H9 (cell line): Measurements from ENCODE around the gene NYAP1. TPM values are rescaled to one million over a fixed set of nuclear protein-coding genes. Genes with fewer than 3 reads are reported as not detected.

Experiments used
- DNase-seq: peaks from one replicate; pipeline ENCODE4 v3.0.0-alpha.2; 2017
- H2AFZ ChIP-seq: one replicate; pipeline ENCODE4 v1.6.1; 2013; ENCODE audit warnings: mild to moderate bottlenecking, low read length, control low read depth, moderate library complexity
- H2AK5ac ChIP-seq: 2 replicates; pipeline ENCODE4 v1.6.1; 2013; ENCODE audit warnings: low read length, control low read depth, mixed read lengths; ENCODE audit not compliant: insufficient read length
- H2BK120ac ChIP-seq: one replicate; pipeline ENCODE4 v1.6.1; 2013; ENCODE audit warnings: low read depth, mild to moderate bottlenecking, low read length, control low read depth, inconsistent platforms; ENCODE audit not compliant: poor library complexity, severe bottlenecking
- H2BK12ac ChIP-seq: 2 replicates; pipeline ENCODE4 v1.6.1; 2013; ENCODE audit warnings: low read length, control low read depth, mixed read lengths, low read depth; ENCODE audit not compliant: insufficient read length
- H2BK15ac ChIP-seq: 2 replicates; pipeline ENCODE4 v1.6.1; 2013; ENCODE audit warnings: low read depth, low read length, control low read depth
- H2BK20ac ChIP-seq: one replicate; pipeline ENCODE4 v1.6.1; 2013; ENCODE audit warnings: low read depth, mild to moderate bottlenecking, low read length, control low read depth, inconsistent platforms; ENCODE audit not compliant: poor library complexity, severe bottlenecking
- H2BK5ac ChIP-seq: 2 replicates; pipeline ENCODE4 v1.6.1; 2013; ENCODE audit warnings: low read length, control low read depth, mixed read lengths; ENCODE audit not compliant: insufficient read length
- H3K14ac ChIP-seq: 2 replicates; pipeline ENCODE4 v1.6.1; 2013; ENCODE audit warnings: low read length, control low read depth; ENCODE audit not compliant: insufficient read depth
- H3K18ac ChIP-seq: 2 replicates; pipeline ENCODE4 v1.6.1; 2013; ENCODE audit warnings: low read depth, mild to moderate bottlenecking, mixed read lengths, low read length, control low read depth; ENCODE audit not compliant: insufficient read length
- H3K23ac ChIP-seq: 2 replicates; pipeline ENCODE4 v1.6.1; 2013; ENCODE audit warnings: low read length, control low read depth, mixed read lengths, low read depth; ENCODE audit not compliant: insufficient read length
- H3K23me2 ChIP-seq: 2 replicates; pipeline ENCODE4 v1.6.1; 2013; ENCODE audit warnings: low read depth, mild to moderate bottlenecking, mixed read lengths, low read length, control low read depth; ENCODE audit not compliant: insufficient read length, poor library complexity, severe bottlenecking
- H3K27ac ChIP-seq: 2 replicates; pipeline ENCODE4 v1.5.1; 2013; ENCODE audit warnings: low read length, control low read depth, mixed read lengths, low read depth; ENCODE audit not compliant: insufficient read length
- H3K27me3 ChIP-seq: 2 replicates; pipeline ENCODE4 v1.6.1; 2013; ENCODE audit warnings: low read length, control low read depth, inconsistent platforms; ENCODE audit not compliant: insufficient read depth
- H3K4ac ChIP-seq: 2 replicates; pipeline ENCODE4 v1.6.1; 2013; ENCODE audit warnings: low read depth, mild to moderate bottlenecking, control low read depth, inconsistent platforms, low read length, moderate library complexity
- H3K4me1 ChIP-seq: 2 replicates; pipeline ENCODE4 v1.6.1; 2013; ENCODE audit warnings: low read length, control low read depth, inconsistent platforms; ENCODE audit not compliant: insufficient read depth
- H3K4me2 ChIP-seq: 2 replicates; pipeline ENCODE4 v1.6.1; 2013; ENCODE audit warnings: low read length, control low read depth, mixed read lengths; ENCODE audit not compliant: insufficient read length, insufficient read depth
- H3K56ac ChIP-seq: 2 replicates; pipeline ENCODE4 v1.6.1; 2013; ENCODE audit warnings: low read depth, mild to moderate bottlenecking, mixed read lengths, low read length, control low read depth; ENCODE audit not compliant: insufficient read length
- H3K79me1 ChIP-seq: 2 replicates; pipeline ENCODE4 v1.6.1; 2013; ENCODE audit warnings: low read depth, mild to moderate bottlenecking, moderate library complexity, low read length, control low read depth, inconsistent platforms; ENCODE audit not compliant: insufficient read depth, poor library complexity, severe bottlenecking
- H3K79me2 ChIP-seq: 2 replicates; pipeline ENCODE4 v1.6.1; 2013; ENCODE audit warnings: low read length, control low read depth, inconsistent platforms; ENCODE audit not compliant: insufficient read depth
- H3K9ac ChIP-seq: 2 replicates; pipeline ENCODE4 v1.6.1; 2013; ENCODE audit warnings: low read length, control low read depth, mixed read lengths; ENCODE audit not compliant: insufficient read length; ENCODE audit errors: extremely low read depth
- H3K9me3 ChIP-seq: one replicate; pipeline ENCODE4 v1.6.1; 2013; ENCODE audit warnings: low read depth, low read length, inconsistent platforms; ENCODE audit not compliant: control insufficient read depth
- H3T11ph ChIP-seq: one replicate; pipeline ENCODE4 v1.6.1; 2013; ENCODE audit warnings: mild to moderate bottlenecking, low read length, control low read depth, inconsistent platforms
- H4K20me1 ChIP-seq: one replicate; pipeline ENCODE4 v1.6.1; 2013; ENCODE audit not compliant: control insufficient read depth, insufficient read length, insufficient read depth
- H4K5ac ChIP-seq: 2 replicates; pipeline ENCODE4 v1.6.1; 2013; ENCODE audit warnings: low read depth, mild to moderate bottlenecking, mixed read lengths, low read length, control low read depth; ENCODE audit not compliant: insufficient read length
- H4K8ac ChIP-seq: replicated peaks from 2 replicates; pipeline ENCODE4 v1.6.1; 2013; ENCODE audit warnings: low read length, control low read depth, mixed read lengths, low read depth; ENCODE audit not compliant: insufficient read length
- H4K91ac ChIP-seq: 2 replicates; pipeline ENCODE4 v1.6.1; 2013; ENCODE audit warnings: low read depth, mild to moderate bottlenecking, moderate library complexity, mixed read lengths, low read length, control low read depth; ENCODE audit not compliant: insufficient read length
- H3K27ac Mint-ChIP-seq, 3 experiments: 2 replicates in 2 of 3; 3 replicates in 1 of 3; pipeline ENCODE4 v1.8.0; 2020 to 2021; ENCODE audit warnings: mixed read lengths in 3 of 3, mild to moderate bottlenecking in 1 of 3, moderate library complexity in 1 of 3
- H3K27me3 Mint-ChIP-seq: 2 replicates; pipeline ENCODE4 v1.8.0; 2021; ENCODE audit warnings: low read depth, mild to moderate bottlenecking, moderate library complexity, mixed read lengths
- H3K36me3 Mint-ChIP-seq, 3 experiments: 2 replicates in 2 of 3; 3 replicates in 1 of 3; pipeline ENCODE4 v1.8.0; 2020 to 2021; ENCODE audit warnings: low read depth in 3 of 3, mixed read lengths in 3 of 3; ENCODE audit not compliant: insufficient read depth in 1 of 3
- H3K4me1 Mint-ChIP-seq, 2 experiments: 2 replicates each; pipeline ENCODE4 v1.8.0; 2020; ENCODE audit warnings: mixed read lengths in 2 of 2
- H3K4me3 Mint-ChIP-seq, 2 experiments: 2 replicates in 1 of 2; 3 replicates in 1 of 2; pipeline ENCODE4 v1.8.0; 2020 to 2021; ENCODE audit warnings: mild to moderate bottlenecking in 2 of 2, mixed read lengths in 2 of 2, moderate library complexity in 1 of 2
- H3K9me3 Mint-ChIP-seq, 2 experiments: 2 replicates in 1 of 2; 3 replicates in 1 of 2; pipeline ENCODE4 v1.8.0; 2020; ENCODE audit warnings: mild to moderate bottlenecking in 2 of 2, mixed read lengths in 2 of 2, moderate library complexity in 1 of 2
- WGBS: extraction: QIAGEN DNeasy Blood & Tissue Kit; methylation state at CpG from one replicate; pipeline ENCODE4 v1.1.7; 2013; ENCODE audit warnings: missing lambda C conversion rate, low lambda C conversion rate, mixed read lengths; ENCODE audit not compliant: insufficient read length; ENCODE audit errors: extremely low coverage; 5-methylcytosine and 5-hydroxymethylcytosine counted together
- total RNA-seq: library from RNA; stranded (reverse); gene quantifications from 2 replicates; pipeline ENCODE4 v1.2.1, GENCODE V29; 2021
- TF ChIP-seq, protein P1 (sequence below): fragments of 200-600 bp; sonication (generic); conservative IDR thresholded peaks from 3 replicates; pipeline ENCODE4 v1.8.0; 2021; ENCODE audit warnings: antibody characterized with exemption, mild to moderate bottlenecking

The NYAP1 gene
- total RNA-seq, 1 experiment from 2014 or later, result 3.2 TPM

DNA sequence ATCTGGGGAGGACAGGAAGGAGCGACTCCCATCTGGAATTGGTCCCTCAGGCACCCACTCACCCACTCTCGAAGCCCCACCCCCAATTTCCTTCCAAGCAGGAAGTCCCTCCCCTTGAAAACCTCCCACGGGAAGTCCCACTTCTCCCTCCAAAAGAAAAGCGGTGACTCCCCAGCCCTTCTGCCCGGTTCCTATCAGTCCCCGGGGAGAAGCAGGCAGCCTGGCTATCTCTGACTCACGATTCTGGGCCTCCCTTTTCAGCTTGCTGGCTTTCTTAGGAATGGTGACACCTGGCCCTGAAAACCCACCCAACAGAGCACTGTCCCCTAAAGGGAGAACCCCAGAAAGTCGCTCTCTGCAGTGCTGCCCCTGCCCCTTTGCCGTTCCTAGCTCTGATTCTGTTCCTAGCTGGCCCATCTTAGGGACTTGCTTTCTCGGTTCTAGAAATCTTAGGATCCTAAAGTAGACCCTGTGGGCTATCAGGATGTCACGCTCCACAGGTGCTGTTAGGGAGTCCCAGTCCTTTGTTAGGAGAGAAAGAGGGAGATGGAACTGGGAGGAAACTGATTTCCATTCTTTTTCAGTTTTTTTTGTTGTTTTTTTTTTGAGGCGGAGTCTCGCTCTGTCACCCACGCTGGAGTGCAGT lies 10.8 kb upstream of the NYAP1 start:
- TF ChIP-seq, protein P1, sequence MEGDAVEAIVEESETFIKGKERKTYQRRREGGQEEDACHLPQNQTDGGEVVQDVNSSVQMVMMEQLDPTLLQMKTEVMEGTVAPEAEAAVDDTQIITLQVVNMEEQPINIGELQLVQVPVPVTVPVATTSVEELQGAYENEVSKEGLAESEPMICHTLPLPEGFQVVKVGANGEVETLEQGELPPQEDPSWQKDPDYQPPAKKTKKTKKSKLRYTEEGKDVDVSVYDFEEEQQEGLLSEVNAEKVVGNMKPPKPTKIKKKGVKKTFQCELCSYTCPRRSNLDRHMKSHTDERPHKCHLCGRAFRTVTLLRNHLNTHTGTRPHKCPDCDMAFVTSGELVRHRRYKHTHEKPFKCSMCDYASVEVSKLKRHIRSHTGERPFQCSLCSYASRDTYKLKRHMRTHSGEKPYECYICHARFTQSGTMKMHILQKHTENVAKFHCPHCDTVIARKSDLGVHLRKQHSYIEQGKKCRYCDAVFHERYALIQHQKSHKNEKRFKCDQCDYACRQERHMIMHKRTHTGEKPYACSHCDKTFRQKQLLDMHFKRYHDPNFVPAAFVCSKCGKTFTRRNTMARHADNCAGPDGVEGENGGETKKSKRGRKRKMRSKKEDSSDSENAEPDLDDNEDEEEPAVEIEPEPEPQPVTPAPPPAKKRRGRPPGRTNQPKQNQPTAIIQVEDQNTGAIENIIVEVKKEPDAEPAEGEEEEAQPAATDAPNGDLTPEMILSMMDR, result no peak
- Histone ChIP-seq H2BK5ac (no peak overlapping the region), H2BK15ac (no peak overlapping the region), H3K4ac (no peak overlapping the region), H3K23me2 (no peaks in the 10 kb centered on the region), H3T11ph (no peak overlapping the region), H2AFZ (no peak overlapping the region), H3K27ac (no peak overlapping the region), H3K14ac (no peak overlapping the region), H3K79me1 (no peaks in the 10 kb centered on the region), H3K27me3 (no peaks in the 10 kb centered on the region), H3K9me3 (no peaks in the 10 kb centered on the region), H2BK120ac (no peak overlapping the region), H3K23ac (no peak overlapping the region), H2BK12ac (no peak overlapping the region), H2AK5ac (no peak overlapping the region), H4K20me1 (peaks cover 4% of the 10 kb centered on the region), H2BK20ac (no peak overlapping the region), H3K56ac (no peak overlapping the region), H3K18ac (no peak overlapping the region), H4K8ac (no peak overlapping the region), H3K79me2 (no peaks in the 10 kb centered on the region), H4K91ac (no peak overlapping the region), H4K5ac (no peak overlapping the region), H3K9ac (no peak overlapping the region), H3K4me1 (no peaks in the 10 kb centered on the region), H3K4me2 (no peak overlapping the region)
- WGBS, result no CpG with 5 or more reads among the region's 14 CpGs
- no peak for DNase-seq
- Mint-ChIP-seq H3K36me3 (peaks cover 0 to 5% (median 3%) of the 10 kb centered on the region in 3 experiments; a peak in 2 of 7 replicates), H3K27ac (peak overlapping the region in 1 of 3 experiments; percentile 55; a peak in 1 of 7 replicates), H3K4me3 (no peak overlapping the region), H3K4me1 (peaks cover 18 to 39% of the 10 kb centered on the region in 2 experiments), H3K9me3 (no peaks in the 10 kb centered on the region), H3K27me3 (no peaks in the 10 kb centered on the region; the same call in 1 of the 2 replicates)
